GM21723 (cell line): ENCODE measurements around the gene ZG16.
"Not testable (repeated sequence)": the region's sequence is repeated elsewhere in the genome, so short reads cannot be mapped to it uniquely, and the experiment has no call there.

Experiments
- ATAC-seq: cut with Tn5 transposase; IDR thresholded peaks from one replicate; pipeline ENCODE4 v1.9.1; 2021; ENCODE audit warnings: mild to moderate bottlenecking, moderate library complexity; ENCODE audit not compliant: unreplicated experiment

ZG16 gene

DNA sequence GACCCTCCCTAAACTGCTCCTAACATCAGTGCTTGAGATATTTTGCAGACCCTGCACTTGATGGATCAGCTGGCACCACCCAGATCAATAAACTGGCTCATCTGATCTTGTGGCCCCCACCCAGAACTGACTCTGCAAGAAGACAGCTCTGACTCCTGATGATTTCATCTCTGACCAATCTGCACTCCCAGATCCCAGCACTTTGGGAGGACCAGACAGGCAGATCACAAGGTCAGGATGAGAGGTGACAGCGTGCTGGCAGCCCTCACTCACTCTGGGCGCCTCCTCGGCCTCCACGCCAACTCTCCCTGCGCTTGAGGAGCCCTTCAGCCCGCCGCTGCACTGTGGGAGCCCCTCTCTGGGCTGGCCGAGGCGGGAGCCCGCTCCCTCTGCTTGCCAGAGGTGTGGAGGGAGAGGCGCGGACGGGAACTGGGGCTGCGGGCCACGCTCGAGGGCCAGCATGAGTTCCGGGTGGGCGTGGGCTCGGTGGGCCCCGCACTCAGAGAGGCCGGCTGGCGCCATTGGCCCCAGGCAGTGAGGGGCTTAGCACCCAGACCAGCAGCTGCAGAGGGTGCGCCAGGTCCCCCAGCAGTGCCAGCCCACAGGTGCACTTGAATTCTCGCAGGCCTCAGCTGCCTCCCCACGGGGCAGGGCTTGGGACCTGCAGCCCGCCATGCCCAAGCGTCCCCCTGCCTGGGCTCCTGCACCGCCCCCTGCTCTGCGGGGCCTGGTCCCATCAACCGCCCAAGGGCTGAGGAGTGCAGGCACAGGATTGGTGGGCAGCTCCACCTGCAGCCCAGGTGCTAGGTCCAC is 29.9 kb upstream of the ZG16 start:
- no peak for ATAC-seq

DNA sequence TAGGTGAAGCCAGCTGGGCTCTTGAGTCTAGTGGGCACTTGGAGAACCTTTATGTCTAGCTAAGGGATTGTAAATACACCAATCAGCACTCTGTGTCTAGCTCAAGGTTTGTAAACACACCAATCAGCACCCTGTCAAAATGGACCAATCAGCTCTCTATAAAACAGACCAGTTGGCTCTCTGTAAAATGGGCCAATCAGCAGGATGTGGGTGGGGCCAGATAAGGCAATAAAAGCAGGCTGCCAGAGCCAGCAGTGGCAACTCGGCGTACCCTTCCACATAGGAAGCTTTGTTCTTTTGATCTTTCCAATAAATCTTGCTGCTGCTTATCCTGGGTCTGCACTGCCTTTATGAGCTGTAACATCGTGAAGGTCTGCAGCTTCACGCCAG is 29.3 kb upstream of the ZG16 start:
- ATAC-seq, result not testable (repeated sequence)

DNA sequence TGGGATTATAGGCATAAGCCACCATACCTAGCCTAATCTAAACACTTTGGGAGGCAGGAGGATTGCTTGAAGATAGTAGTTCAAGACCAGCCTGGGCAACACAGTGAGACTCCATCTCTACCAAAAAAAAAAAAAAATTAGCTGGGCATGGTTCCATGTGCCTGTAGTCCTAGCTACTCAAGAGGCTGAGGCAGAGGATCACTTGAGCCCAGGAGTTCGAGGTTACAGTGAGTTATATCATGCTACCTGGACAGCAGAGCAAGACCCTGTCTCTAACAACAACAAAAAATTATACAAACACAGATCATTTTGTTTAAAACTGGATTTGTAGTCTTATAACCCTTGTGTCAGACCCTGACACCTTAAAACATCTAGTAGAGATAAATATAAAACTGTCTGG is 24.5 kb upstream of the ZG16 start:
- ATAC-seq, result no peak

DNA sequence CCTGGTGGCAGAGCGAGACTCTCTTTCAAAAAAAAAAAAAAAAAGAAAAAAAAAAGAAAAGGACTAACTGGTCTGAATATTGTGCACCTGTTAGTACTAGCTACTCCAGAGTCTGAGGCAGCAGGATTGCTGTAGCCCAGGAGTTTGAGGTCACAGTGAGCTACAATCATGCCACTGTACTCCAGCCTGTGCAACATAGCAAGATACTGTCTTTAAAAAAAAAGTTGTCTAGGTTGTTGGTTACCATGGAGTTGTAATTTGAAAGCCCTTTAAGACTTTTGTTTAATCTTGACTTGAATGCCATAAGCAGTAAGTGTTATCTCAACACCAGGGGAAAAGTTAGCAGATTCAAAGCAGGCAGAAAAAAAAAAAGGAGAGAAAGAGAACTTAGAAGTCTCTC is 21.4 kb upstream of the ZG16 start:
- ATAC-seq, result no peak

DNA sequence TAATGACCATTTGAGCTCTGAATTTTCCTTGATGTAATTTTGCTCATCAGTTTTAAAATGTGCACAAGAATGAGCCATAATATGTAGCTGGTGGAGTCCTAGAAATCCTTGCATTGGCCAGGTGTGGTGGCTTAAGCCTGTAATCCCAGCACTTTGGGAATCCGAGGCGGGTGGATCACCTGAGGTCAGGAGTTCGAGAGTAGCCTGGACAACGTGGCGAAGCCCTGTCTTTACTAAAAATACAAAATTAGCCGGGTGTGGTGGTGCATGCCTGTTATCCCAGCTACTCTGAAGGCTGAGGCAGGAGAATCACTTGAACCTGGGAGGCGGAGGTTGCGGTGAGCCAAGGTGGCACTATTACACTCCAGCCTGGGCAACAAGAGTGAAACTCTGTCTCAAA is 21.0 kb upstream of the ZG16 start:
- ATAC-seq, result not testable (repeated sequence)

DNA sequence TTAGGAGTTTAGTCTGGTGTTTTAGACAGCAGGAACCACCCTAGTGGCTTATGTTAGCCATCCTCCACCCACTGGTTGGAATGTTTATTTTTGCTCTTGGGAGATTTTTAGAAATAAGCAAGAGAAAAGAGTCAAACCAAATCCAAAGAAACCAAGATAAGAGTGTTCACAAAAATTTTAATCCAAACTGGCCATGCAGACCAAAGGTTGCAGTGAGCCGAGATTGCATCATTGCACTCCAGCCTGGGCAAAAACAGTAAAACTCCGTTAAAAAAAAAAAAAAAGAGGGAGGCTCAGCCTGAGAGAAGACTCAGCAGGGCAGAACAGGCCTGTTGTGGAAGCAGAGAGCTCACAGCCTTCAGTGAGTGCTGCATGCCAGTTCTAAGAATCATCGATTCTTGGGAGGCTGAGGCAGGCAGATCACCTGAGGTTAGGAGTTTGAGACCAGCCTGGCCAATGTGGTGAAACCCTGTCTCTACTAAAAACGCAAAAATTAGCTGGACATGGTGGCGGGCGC is 20.0 kb upstream of the ZG16 start:
- ATAC-seq, result no peak

DNA sequence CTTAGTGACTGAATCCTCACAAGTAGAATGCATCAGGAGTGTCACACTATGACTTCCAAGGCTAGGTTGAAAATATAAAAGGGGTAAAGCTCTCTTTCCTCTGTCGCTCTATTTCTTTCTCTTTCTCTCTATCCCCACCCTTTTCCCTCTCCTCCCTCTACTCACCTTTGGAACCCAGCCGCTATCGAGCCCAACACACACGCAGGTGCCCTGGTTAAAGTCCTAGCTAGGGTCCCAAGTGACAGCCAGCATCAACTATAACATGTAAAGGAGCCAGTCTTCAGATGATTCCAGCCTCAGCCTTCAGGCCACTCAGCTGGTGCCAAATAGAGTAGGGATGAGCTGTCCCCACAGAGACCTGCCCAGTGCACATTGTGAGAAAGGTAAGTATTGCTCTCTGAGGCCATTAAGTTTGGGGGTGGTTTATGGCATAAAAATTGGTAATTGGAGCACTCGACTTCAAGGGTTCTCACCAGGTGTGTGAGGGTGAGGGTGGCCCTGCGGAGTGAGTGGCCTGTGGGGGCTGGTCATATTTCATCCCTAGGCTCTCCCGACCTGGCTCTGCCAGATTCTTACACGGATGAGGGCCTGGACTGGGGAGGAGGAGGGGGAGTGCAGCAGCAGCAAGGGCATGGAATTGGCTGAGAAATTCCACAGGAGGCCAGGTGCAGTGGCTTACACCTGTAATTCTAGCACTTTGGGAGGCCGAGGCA is 17.3 kb upstream of the ZG16 start:
- ATAC-seq, result no peak

DNA sequence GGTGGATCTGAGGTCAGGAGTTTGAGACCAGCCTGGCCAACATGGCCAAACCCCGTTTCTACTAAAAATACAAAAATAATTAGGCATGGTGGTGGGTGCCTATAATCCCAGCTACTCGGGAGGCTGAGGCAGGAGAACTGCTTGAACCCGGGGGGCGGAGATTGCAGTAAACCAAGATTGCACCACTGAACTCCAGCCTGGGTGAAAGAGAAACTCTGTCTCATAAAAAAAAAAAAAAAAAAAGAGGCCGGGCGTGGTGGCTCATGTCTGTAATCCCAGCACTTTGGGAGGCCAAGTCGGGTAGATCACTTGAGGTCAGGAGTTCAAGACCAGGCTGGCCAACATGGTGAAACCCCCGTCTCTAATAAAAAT is 16.8 kb upstream of the ZG16 start:
- not testable (repeated sequence) for ATAC-seq

DNA sequence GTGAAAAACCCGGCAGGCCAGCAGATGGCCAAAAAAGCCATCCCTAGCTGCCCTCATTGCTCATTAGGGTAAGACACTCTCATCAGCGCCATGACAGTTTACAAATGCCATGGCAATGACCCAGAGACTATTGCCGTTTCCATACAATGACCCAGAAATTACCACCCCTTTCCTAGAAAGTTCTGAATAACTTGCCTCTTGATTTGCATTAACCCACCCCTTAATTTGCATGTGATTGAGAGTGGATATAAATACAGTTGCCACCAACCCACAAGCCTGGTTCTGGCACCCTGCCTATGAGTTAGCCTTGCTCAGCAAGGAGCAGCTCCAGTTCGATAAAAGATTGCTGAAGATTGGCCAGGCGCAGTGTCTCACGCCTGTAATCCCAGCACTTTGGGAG is 16.2 kb upstream of the ZG16 start:
- no peak for ATAC-seq

DNA sequence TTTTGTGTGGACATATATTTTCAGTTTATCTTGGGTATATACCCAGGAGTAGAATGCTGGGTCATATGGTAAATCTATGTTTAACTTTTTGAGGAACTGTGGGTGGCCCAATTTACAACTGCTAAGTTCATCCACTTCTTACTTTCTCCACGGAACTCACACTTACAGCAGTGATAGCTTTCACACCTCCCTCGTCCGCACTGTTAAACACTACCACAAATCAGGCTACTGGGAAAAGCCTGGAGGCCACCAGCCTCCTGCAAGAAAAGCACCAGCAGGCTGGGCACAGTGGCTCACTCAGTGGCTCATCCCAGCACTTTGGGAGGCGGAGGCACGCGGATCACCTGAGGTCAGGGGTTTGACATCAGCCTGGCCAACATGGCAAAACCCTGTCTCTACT is 14.7 kb upstream of the ZG16 start:
- ATAC-seq, result no peak

DNA sequence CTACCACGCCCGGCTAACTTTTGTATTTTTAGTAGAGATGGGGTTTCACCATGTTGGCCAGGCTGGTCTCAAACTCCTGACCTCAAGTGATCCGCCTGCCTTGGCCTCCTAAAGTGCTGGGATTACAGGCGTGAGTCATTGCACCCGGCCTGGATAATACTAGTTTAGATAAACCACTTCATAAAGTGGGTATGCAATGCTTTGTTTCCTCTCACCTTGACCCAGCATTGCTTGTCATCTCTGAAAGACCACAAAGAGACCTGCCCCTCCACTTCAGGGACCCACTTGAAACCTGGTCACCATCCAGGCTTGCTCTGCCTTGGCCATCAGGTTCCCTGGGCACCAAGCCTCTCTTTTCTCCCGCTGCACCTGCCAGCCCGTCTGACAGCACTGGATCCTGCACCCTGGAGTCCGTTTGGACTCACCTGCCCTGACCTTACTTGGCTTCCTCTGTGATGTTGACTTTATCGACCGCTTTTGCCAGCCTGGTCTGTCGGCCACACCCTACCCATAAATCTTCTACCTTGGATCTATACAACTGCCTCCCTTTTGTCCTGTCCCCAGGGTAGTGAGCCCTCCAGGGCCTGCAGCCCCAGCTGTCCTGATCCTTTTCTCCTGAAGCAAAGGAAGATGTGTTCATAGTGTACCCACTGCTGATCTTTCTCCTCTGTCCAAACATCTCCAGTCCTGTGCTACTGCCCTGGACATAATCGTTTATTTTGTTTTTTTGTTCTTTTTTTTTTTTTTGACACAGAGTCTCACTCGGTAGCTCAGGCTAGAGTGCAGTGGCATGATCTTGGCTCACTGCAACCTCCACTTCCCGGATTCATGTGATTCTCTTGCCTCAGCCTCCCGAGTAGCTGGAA is 12.7 kb upstream of the ZG16 start:
- no peak for ATAC-seq

DNA sequence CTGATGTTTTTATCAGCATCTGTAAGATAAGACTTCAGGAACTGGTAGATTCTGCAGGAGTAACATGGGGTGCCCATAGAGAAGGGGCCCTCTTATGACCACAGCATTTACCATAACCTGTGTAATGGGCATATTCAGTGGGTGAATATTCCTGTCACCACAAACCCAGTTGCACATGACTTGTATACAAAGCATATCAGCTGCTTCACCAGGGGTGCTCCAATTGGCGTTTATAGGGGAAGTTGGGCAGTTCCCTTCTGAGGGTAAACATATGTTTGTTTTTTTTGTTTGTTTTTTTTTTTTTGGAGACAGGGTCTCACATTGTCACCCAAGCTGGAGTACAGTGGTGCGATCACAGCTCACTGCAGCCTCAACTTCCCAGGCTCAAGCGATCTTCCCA is 11.5 kb upstream of the ZG16 start:
- no peak for ATAC-seq

DNA sequence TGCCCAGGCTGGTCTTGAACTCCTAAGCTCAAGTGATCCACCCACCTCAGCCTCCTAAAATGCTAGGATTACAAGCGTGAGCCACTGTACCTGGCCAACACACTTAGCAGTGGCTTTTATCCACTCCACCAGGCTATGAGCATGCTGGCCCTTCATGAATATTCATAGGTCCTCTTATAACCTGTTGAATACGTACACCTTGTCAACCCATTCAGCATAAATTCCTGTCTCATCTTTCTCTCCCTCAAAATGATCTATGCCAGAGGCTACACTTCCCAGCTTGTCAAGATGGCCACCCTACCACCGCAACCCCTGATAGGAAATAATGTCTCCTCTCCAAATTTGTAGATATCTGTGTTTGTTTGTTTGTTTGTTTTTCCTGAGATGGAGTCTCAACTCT is 11.0 kb upstream of the ZG16 start:
- ATAC-seq, result no peak

DNA sequence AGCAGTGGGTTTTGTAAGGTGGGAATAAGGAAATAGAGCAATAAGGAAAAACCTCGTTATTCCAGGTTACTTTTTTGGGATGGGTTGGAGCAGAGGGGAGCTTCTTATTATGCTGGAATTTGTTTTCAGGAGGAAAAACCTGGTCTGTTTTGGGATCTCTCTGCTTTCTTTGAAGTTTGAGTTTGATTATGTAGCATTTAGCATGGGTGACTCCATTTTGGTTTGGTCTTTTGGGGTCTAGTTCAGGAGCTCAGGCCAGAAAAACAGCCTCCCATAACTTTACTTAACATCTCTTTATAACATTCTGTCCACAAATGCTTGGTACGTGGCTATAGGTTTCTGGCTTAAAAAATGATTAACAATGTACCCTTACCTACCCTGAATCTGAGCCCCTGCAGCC is 8.5 kb upstream of the ZG16 start:
- no peak for ATAC-seq

DNA sequence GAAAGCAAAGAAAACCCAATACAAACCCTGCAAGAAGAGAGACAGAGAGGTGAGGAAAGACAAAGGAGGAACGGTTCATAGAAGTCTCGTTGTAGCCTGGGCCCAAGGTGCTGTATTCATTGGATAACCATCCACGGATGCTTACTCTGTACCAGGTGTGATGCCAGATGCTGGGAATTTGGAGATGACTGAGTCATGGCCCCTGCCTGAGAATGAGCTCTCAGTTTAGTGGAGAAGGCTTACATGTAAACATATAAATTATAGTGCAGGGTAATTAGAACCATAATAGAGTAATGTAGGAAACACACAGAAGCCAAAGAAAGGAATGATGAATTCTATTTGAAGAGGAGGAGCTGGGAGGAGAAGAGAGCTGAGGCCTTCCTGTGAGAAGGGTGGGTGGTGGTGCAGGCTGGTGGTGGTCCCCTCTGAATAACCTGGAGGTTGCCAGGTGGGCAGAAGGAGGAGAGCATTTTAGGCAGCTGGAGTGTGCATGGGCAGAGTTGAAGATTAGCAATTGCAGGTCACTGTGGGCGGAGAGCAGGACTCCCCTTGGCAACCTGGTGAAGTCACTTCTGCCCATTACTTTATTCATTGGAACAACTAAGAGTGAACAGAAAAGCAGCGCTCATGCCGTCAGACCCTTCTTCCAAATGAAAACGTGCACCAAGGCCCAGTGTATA is 7.7 kb upstream of the ZG16 start:
- ATAC-seq, result no peak

DNA sequence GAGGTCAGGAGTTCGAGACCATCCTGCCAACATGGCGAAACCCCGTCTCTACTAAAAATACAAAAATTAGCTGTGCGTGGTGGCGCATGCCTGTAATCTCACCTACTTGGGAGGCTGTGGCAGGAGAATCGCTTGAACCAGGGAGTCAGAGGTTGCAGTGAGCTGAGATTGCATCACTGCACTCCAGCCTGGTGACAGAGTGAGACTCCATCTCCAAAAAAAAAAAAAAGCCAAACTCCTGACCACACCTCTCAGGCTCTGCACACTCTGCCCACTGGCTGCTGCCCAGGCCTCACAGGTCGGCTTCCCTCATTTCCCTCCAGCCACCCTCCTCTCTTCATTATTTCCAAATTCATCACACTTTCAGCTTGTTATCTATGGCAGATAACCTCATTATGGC is 5.7 kb upstream of the ZG16 start:
- ATAC-seq, result not testable (repeated sequence)

DNA sequence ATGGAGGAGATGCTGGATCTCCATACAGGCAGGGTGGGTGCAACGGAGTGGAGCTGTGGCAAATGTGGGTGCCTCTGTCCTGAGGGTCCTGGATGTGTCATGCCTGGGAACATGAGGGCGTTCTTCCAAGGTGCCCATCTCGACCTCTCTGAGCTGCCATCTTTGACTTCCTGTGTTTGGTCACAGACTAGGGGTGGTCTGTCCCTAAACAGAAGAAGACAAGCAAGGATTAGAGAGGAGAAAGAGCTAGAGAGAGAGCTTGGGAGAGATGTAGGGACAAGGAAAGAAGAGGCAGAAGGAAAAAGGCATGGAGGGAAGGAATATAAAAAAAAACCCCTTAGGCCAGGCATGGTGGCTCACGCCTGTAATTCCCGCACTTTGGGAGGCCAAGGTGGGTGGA is 3.3 kb upstream of the ZG16 start:
- no peak for ATAC-seq

DNA sequence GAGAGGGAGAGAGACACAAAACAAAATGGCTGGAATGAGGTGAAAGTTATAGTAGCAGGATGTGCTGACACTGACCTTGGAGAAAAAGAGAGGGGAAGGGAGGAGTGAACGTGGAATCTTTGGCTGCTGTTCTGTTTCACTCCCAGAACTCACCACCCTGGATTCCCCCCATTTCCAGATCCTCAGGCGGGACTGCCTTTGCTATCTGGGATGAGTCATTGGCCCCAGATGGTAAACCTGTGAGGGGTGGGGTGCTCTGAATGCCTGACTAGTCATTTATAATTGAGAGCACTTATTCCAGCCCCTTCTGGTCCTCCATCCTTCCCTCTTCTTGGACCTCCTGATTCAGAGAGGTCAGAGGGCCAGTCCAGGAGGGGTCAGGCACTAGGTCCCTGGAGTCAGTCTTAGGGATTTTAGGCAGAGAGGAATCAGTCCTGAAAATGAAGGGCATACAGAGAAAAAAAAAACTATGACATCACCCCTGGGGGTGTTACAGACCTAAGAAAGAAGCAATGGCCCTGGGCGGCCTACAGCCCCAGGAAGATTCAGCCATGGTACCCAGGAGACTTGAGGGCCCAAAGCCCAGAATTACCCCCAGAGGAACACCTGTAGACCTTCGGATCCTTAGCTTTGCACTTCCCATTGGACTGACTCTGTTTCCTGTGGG is 2.2 kb upstream of the ZG16 start:
- no peak for ATAC-seq

DNA sequence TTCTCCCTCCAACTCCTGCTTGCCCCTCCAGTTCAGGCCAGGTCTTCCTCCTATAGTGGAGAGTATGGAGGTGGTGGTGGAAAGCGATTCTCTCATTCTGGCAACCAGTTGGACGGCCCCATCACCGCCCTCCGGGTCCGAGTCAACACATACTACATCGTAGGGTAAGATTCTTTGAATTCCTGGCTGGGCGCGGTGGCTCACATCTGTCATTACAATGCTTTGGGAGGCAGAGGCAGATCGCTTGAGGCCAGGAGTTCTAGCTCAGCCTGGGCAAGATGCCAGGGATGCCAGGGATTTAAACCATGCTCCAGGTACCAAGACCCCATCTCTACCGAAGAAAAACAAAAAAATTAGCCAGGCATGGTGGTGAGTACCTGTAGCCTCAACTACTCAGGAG is 1.4 kb downstream of the ZG16 start:
- ATAC-seq, result no peak
